GM12878 (cell line): ENCODE measurements around the gene ULBP2. TPM values are rescaled to one million over a fixed set of nuclear protein-coding genes. Genes with fewer than 3 reads are reported as not detected.

Source experiments
- ATAC-seq: fragments of 200-7000 bp; cut with Tn5 transposase; 3 replicates; pipeline ENCODE4 v1.9.1; 2020; ENCODE audit warnings: mild to moderate bottlenecking, moderate library complexity
- BruUV-seq: library from RNA; stranded (reverse); fragments of 400-500 nt; replicated peaks from 2 replicates; lab custom pipeline; 2021; lab: Mats Ljungman, UMichigan
- CTCF ChIA-PET: fragments of 300-600 bp; sonication (Branson Sonifier 250); formaldehyde crosslinking; extraction: SDS; loops from one replicate; lab custom pipeline; 2021; ENCODE audit warnings: inconsistent platforms; lab: Yijun Ruan, JAX
- POLR2A ChIA-PET: fragments of 350-600 bp; formaldehyde crosslinking; extraction: SDS; loops from one replicate; lab custom pipeline; 2021; ENCODE audit warnings: inconsistent platforms; lab: Charles Lee
- RAD21 ChIA-PET: fragments of 300-600 bp; sonication (Branson Sonifier 250); formaldehyde crosslinking; loops from one replicate; lab custom pipeline; 2023; ENCODE audit warnings: antibody characterized with exemption; ENCODE audit not compliant: unreplicated experiment; lab: Charles Lee
- SMC1A ChIA-PET: fragments of 300-600 bp; sonication (Branson Sonifier 250); formaldehyde crosslinking; loops from one replicate; lab custom pipeline; 2023; ENCODE audit not compliant: unreplicated experiment, uncharacterized antibody; lab: Charles Lee
- DNase-seq: peaks from one replicate; pipeline ENCODE4 v3.0.0-alpha.2; 2011; ENCODE audit warnings: low read depth, low spot score
- FAIRE-seq: peaks from 3 replicates; lab custom pipeline; 2011; peaks lifted over from hg19 to GRCh38; lab: Jason Lieb, UNC
- H2AFZ ChIP-seq: 2 replicates; pipeline ENCODE4 v1.6.0; 2011; ENCODE audit warnings: low read depth, low read length, control low read depth; ENCODE audit not compliant: control insufficient read depth
- H3K27ac ChIP-seq: 2 replicates; pipeline ENCODE4 v1.5.1; 2011; ENCODE audit warnings: control low read depth; ENCODE audit not compliant: control insufficient read depth, insufficient read depth
- H3K27me3 ChIP-seq, 2 experiments: replicated peaks in 1 of 2; 2 replicates each; pipeline versions ENCODE4 v1.6.0 to v1.6.1; 2011; ENCODE audit warnings: low read length in 1 of 2; ENCODE audit not compliant: control insufficient read depth in 2 of 2, insufficient read depth in 2 of 2
- H3K36me3 ChIP-seq, 2 experiments: 2 replicates each; pipeline ENCODE4 v1.5.1; 2011; ENCODE audit warnings: low read length in 1 of 2; ENCODE audit not compliant: control insufficient read depth in 2 of 2, insufficient read depth in 2 of 2
- H3K4me1 ChIP-seq: 2 replicates; pipeline ENCODE4 v1.6.1; 2011; ENCODE audit warnings: mild to moderate bottlenecking, low read length, moderate library complexity, mixed read lengths; ENCODE audit not compliant: control insufficient read depth, insufficient read depth
- H3K4me2 ChIP-seq: 2 replicates; pipeline ENCODE4 v1.6.0; 2011; ENCODE audit warnings: control low read depth; ENCODE audit not compliant: control insufficient read depth, insufficient read depth
- H3K4me3 ChIP-seq: fragments of 200-600 bp; sonication (generic); 2 replicates; pipeline ENCODE4 v1.5.1; 2016
- H3K79me2 ChIP-seq: 2 replicates; pipeline ENCODE4 v1.6.0; 2011; ENCODE audit warnings: low read length; ENCODE audit not compliant: control insufficient read depth, insufficient read depth
- H3K9ac ChIP-seq: 2 replicates; pipeline ENCODE4 v1.8.0; 2011; ENCODE audit warnings: low read length, control low read depth, mixed read lengths; ENCODE audit not compliant: control insufficient read depth, insufficient read depth
- H3K9me3 ChIP-seq: replicated peaks from 3 replicates; pipeline ENCODE4 v1.5.1; 2011; ENCODE audit warnings: mild to moderate bottlenecking, low read length; ENCODE audit not compliant: control insufficient read depth, insufficient read depth
- H4K20me1 ChIP-seq: 2 replicates; pipeline ENCODE4 v1.6.0; 2011; ENCODE audit not compliant: control insufficient read depth, insufficient read depth
- E2F4 ChIP-seq: IDR thresholded peaks from 2 replicates; pipeline ENCODE4 v1.6.1; 2012; ENCODE audit warnings: low read depth, low read length, improper control_type of control experiment
- IKZF1 ChIP-seq: fragments of 450-650 bp; conservative IDR thresholded peaks from 2 replicates; pipeline ENCODE4 v1.6.1; 2017; ENCODE audit warnings: antibody characterized with exemption, mild to moderate bottlenecking
- IKZF2 ChIP-seq, 2 experiments: fragments of 450-650 bp; IDR thresholded peaks; 2 replicates each; pipeline ENCODE4 v1.6.1; 2017; ENCODE audit warnings: mild to moderate bottlenecking in 2 of 2, moderate library complexity in 2 of 2
- NFYA ChIP-seq: IDR thresholded peaks from 2 replicates; pipeline ENCODE4 v1.6.1; 2011; ENCODE audit warnings: low read depth, mild to moderate bottlenecking, low read length, improper control_type of control experiment, borderline replicate concordance
- NR2C2 ChIP-seq: IDR thresholded peaks from 2 replicates; pipeline ENCODE4 v1.6.1; 2011; ENCODE audit warnings: borderline replicate concordance, low read depth; ENCODE audit not compliant: control insufficient read depth, insufficient read length
- ZNF592 ChIP-seq: fragments of 450-650 bp; IDR thresholded peaks from 2 replicates; pipeline ENCODE4 v1.6.1; 2017; ENCODE audit warnings: mild to moderate bottlenecking, moderate library complexity
- WGBS: methylation state at CpG from one replicate; pipeline ENCODE4 v1.1.6; 2016; ENCODE audit warnings: low lambda C conversion rate; ENCODE audit not compliant: insufficient replicate concordance, insufficient coverage; ENCODE audit errors: missing lambda C conversion rate; 5-methylcytosine and 5-hydroxymethylcytosine counted together
- in situ Hi-C: fragments of 300-500 bp; cut with MboI; formaldehyde crosslinking; loops from 9 replicates; pipeline ENCODE4 v1.14.3; 2018; ENCODE audit warnings: mixed read lengths
- intact Hi-C: fragments of 100-400 bp; cut with micrococcal nuclease; formaldehyde crosslinking; loops from one replicate; pipeline ENCODE4 v1.14.2; 2022; ENCODE audit not compliant: unreplicated experiment
- polyA plus RNA-seq, 11 experiments: library from polyadenylated mRNA; depleted of rRNA in 4 of 11; unstranded in 6 of 11; stranded (reverse) in 5 of 11; fragments of >200 nt; fragmentation: Nextera tagmentation in 4 of 11; fragmentation: Illumina TruSeq in 1 of 11; extraction: Ambion mirVana in 4 of 11; extraction: Trizol in 1 of 11; gene quantifications; 1 replicate in 1 of 11; 2 replicates in 10 of 11; pipeline versions ENCODE4 v1.2.1 to v1.2.3, GENCODE V29; 2011 to 2016; ENCODE audit warnings: inconsistent platforms in 2 of 11, missing spikeins in 2 of 11, low read depth in 1 of 11
- total RNA-seq, 4 experiments: library from RNA; depleted of rRNA in 3 of 4; stranded (reverse); fragments of >200 nt in 3 of 4; fragmentation: Illumina TruSeq in 1 of 4; extraction: Trizol in 1 of 4; gene quantifications; 2 replicates each; pipeline versions ENCODE4 v1.2.1 to v1.2.3, GENCODE V29; 2013 to 2021

Gene ULBP2
- total and polyA plus RNA-seq, 10 of the 15 experiments (the other 5 are each of a cell fraction or from before 2014, with no cell fraction given): 0.16 to 2.5 (median 0.22) TPM; not detected in 3

GRCh38 chr6:149948011-149948410 is 6.2 kb downstream of the ULBP2 start:
- Histone ChIP-seq H3K9ac (no peak overlapping the region), H3K9me3 (no peaks in the 10 kb centered on the region), H3K27ac (no peak overlapping the region), H3K36me3 (no peaks in the 10 kb centered on the region), H3K4me2 (no peak overlapping the region), H3K79me2 (no peaks in the 10 kb centered on the region), H4K20me1 (no peaks in the 10 kb centered on the region), H2AFZ (no peak overlapping the region), H3K4me1 (no peaks in the 10 kb centered on the region), H3K27me3 (peaks cover 0 to 5% of the 10 kb centered on the region in 2 experiments; a peak in 3 of 4 replicates), H3K4me3 (no peak overlapping the region)
- in situ Hi-C loops: no loop called here
- FAIRE-seq (no peak), ATAC-seq (no peak), DNase-seq (no peak)
- WGBS: 0% methylated on average over 1 of the region's 1 CpG
- intact Hi-C loops: no loop called here
- ChIA-PET SMC1A (no interaction called here), POLR2A (no interaction called here), RAD21 (no interaction called here), CTCF (no interaction called here)
- no peak for TF ChIP-seq NR2C2
- TF ChIP-seq ZNF592: no peak
- TF ChIP-seq E2F4: no peak
- no peak for TF ChIP-seq IKZF1
- TF ChIP-seq IKZF2 (IDR thresholded peaks at IDR 0.05): no peak
- TF ChIP-seq NFYA: no peak
- BruUV-seq: no TSS peak
